ENCODE data around the gene HIRA.
"Not testable (repeated sequence)": the region's sequence is repeated elsewhere in the genome, so short reads cannot be mapped to it uniquely, and the experiment has no call there.

The HIRA gene

DNA sequence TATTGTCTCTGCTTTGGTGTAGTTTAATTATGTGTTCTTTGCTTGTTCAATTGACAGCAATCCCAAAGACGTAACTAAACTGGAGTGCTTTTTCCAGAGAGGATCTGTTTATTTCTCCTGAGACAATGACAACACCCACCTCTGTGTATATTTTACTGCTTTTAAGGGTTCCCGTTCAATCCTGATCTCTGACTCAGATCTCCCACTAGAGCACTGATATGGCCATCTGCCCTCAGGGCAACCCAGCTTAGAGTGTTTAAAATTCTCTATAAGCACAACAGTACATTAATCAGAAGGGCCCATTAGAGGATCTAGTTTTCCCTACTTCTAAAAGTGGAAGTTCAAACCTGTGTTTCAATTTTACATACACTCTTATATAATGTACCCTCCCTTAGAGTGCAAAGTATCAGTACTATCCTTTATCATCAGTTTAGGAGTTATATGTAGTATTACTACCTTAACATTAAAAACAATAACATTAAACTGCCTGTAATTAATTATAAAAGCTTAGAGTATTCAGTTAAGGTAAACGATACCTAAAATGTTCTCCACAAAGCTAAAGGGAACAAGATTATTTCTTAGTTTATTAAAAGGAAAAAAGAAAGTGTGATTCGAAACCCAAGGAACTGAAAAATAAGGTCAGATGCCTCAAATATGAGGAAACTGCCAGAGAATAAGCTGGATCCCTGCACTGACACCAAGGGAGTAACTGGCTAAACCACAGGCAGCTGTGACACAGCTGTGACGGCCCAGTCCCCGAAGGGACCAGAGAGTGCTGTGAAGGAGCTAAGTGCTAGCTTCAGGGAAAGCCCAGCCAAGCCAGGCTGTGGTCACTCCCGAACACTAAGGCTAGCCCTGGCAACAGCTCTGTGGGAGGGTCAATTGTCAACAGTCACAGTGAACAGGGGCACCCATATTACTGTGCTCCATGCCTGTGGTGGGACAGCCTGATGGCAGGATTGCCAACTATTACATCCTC lies 32.2 kb upstream of the HIRA start:
- no peak for DNase-seq

GRCh38 chr22:19463008-19463407 lies 31.5 kb upstream of the HIRA start:
- DNase-seq, result no peak

- no peak for DNase-seq
Observed at GRCh38 chr22:19461506-19461905, 30.0 kb upstream of the HIRA start.

DNA sequence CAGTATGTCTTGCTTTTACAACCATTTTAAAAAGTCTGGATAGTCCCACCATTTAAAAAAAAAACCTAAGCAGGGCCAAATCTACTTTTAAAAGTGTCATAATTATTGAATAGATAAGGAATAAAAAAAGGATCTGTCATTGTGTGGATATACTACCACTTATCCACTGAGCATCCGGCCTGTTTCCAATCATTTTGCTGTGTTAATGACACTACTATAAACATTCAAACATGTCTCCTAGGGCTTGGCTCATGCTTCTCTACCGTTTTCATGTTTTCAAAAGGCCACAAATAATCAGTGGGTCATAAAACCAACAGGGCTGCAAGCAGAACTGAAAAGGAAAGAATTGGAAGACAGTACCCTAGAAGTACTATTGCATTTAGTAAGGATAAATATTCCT lies 28.5 kb upstream of the HIRA start:
- DNase-seq, result no peak

- DNase-seq, result no peak
Observed at GRCh38 chr22:19457828-19458428, 26.4 kb upstream of the HIRA start.

DNA sequence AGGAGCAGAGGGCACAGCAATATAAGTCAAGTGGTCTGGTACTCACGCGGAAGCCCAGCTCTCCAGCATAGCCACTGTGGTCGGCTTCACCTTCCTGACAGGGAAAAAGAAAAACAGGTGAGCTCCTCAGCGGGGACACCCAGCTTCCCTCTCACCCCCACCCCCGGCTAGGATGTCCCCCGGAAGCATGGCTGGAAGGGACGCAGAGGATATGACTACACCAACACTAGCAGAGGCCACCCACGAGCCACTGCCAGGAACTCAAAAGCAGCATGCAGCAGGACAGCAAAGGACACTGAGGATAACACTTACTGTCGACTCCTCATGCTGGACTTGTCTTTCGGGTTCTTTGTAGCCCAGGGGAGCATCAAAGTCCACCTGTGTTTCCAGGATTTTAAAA lies 25.0 kb upstream of the HIRA start:
- no peak for DNase-seq

GRCh38 chr22:19455585-19456370 lies 24.2 kb upstream of the HIRA start:
- DNase-seq, result peak in 1 of 14 donors; percentile 27

DNA sequence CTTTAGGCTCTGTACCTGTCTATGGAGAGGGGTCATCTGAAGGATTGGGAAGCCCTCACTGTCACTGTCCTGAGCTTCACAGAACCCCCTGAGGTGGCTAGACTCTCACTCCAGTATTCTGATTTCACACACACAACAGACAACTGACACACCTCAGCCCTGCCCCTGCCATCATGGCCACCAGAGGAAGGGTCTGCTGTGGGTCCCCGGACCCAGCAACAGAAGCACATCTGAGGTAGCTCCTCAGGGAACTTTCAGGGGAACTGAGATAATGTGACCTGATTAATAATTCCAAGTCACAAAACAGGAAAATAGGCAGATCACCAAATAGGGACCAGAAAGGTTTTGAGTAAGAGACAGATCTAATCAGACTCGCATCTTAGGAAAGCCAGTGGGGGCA lies 23.5 kb upstream of the HIRA start:
- DNase-seq, result no peak

DNA sequence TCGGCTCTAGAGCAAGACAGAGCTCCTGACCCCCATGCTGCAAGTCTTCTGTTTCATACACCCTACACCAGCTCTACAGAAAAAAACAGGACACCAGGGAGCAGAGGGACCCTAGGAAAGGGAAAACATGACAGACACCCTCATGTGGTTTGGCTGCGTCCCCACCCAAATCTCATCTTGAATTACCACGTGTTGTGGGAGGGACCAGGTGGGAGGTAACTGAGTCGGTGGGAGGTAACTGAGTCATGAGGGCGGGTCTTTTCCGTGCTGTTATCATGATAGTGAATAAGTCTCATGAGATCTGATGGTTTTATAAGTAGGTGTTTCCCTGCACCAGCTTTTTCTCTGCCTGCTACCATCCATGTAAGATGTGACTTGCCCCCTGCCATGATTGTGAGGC lies 22.6 kb upstream of the HIRA start:
- no peak for DNase-seq

DNA sequence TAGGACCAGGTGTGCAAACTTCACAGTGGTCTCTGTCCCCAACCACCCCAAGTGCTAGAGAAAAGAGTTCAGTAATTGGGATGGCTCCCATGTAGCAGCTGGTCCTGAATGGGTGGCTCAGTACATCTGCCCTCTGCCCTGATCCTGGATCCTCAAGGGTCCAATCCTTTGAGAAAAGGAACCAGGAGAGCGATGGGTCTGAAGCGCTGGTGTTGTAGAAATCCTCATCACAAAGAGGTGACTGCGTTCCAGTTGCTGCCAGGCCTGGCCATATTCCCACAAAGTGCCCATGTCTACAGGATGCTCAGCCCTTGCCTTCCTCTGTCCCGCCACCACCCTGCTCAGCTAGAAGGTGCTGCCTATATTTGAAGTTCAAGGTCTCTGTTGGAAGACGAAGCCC lies 22.2 kb upstream of the HIRA start:
- DNase-seq, result no peak

DNA sequence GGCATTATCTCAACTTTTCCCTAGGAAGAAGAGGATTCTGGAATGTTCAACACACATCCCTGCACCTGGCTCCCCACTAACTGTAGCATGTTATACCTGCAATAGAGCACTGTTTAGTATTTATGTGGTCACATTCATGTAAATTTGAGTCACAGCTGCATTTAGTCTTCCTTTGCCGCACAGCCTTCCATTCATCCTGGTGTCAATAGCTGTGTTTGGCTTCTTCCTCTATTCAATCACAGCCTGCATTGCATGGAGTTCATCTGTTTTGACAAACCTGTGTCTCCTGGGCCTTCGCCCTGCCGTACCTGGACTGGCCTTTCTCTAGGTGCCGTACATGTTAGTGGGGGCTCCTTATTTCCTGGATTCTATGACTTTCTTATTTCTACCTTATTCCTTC lies 20.0 kb upstream of the HIRA start:
- DNase-seq, result no peak

GRCh38 chr22:19450363-19451175 lies 19.0 kb upstream of the HIRA start:
- DNase-seq, result no peak

DNA sequence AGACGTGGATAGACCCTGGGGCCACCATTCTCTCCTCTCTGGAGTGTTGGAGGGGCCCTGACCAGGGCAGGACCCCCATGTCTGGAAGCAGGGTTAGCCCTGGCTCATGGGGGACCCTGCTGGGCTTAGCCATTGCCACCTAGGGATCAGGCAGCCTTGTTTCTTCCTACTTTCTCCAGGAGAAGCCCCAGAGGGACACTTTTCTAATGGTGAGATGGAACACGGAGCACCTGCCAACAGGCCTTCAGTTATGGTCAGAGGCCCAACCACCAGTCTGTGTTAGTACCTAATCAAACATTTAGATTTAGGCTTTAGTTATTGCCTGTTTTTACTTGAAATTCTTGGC lies 17.9 kb upstream of the HIRA start:
- DNase-seq, result no peak

DNA sequence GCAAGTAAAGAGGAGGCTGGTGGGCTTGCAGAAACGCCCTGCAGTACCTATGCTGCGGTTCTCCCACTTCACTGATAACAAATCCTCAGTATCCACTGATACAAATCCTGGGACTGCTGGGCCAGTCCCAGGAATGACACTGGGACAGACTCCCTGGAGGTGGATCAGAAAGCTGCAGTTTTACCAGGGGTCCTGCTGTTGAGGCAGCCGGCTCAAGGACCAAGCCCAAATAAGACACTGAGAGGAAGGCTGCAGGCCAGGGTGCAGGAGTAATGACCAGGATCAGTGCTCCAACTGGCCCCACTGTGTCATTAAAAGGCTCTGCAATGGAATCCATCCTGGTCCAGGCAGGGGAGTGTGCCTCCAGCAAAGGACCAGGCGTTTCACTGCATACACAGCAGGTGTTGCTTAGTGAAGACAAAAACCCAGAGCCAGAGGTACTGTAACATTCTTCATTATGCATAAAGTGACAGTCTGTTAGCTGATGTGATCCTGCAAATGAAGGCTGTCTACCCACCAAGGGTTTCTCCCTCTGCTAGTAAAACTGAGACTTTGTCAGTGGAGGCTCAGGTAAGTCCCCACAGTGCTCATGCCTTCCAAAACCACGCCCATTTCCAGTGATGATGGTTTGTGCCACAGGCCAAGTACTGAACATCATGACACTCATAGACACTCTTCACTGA lies 17.3 kb upstream of the HIRA start:
- no peak for DNase-seq

DNA sequence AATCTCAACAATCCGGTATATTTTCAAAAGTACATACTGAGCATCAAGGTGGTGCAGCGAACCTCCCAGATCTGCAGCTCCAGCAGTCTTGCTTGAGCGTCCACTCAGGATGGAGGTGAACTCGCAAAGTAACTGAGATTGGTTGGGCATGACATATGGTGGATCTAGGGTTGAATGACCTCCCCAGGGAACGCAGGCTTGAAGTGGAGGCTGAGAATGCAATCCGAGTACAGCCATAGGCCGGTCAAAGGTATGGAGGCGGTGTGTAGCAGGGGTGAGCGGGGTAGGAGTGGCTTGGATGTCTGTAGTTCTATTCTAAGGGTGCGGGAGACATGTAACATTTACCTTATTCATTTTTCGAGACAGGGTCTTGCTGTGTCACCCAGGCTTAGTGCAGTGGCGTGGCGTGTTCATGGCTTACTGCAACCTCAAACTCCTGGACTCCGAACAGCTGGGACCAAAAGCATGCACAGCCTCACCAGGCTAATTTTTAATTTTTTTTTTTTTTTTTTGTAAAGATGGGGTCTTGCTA lies 16.6 kb upstream of the HIRA start:
- DNase-seq, result peak in 2 of 14 donors; percentile 25 to 53

GRCh38 chr22:19447330-19448075 lies 16.0 kb upstream of the HIRA start, which contains the start of gene C22orf39:
TSS of gene C22orf39 (minus strand) at chr22:19447711. CDS start at chr22:19447688, 23 bp downstream.
- DNase-seq, result peak; percentile 33 to 95 (median 87)

GRCh38 chr22:19446603-19447329 lies 15.2 kb upstream of the HIRA start:
- no peak for DNase-seq

- DNase-seq, result not testable (repeated sequence)
Observed at GRCh38 chr22:19445279-19445982, 13.9 kb upstream of the HIRA start.

DNA sequence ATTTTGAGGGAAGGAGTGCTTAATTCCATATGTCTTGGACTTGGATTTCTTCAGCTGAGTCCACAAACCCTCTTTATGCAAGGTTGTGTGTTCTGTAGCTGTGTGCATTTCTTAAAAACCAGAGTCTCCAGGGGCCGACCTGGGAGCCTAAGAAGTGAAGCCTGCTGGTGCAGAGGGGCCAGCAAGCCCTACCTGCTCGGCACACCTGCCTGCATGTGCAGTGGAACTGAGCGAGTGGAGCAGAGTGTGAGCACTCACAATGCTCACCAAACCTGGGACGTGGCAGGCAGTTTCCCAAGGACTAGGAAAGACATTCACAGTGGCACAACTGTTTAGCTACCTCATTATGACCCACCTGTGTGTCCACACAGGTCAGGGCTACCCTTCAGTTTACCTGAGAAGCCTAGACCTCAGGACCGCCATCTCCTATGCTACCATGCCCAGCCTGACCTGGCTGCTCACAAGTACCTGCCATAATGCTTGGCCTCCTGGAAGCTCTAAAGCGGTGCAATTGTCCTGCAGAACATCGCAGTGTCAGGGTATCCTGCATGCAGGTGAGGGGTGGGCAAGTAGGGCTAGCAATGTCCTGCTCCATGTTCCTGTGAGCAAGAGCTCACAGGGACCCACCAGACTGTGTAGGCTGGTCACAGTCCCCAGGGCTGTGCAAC lies 12.1 kb upstream of the HIRA start:
- no peak for DNase-seq
